ENCODE results near the gene BMAL1.

Gene BMAL1

DNA sequence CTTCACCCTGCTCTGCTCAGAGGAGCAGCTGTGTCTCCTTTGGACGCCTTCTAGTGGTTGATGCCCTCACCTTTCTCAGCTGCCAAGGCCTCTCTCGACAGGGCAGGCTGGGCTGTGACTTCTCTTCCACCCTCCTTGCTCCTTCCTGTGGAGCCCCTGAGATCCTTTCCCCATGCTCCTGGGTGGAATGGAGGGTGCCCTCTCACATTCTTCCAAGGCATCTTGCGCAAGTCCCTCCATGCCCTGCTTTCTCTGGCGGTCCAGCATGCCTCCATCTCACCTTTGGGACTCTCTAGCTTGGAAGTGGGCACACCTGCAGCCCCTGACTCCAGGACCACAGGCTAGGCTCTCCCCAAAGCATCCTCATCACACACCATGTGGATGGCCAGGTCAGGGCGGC, 68.9 kb downstream of the BMAL1 start:
- DNase-seq = no peak

DNA sequence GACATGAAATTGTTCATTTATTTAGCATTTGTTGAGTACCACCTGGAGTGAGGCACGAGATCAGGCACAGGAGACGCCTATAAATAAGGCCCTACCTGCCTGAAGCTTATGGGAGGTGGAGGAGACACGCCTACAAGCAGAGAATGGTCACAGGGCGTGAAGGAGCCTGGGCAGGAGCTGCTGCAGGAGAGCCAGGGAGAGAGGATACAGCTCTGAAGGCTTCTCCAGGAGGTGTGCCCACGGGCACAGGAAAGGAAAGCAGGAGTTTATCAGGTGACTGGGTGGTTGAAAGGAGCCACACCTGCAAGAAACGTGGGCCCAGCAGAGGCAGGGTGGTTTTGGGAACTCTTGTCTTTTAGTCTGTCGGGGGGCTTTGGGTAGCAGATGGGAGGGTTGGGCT, 70.3 kb downstream of the BMAL1 start:
- DNase-seq = no peak

- DNase-seq = no peak
These were observed 70.7 kb downstream of the BMAL1 start for GRCh38 chr11:13348305-13348704.

GRCh38 chr11:13349046-13349445, 71.5 kb downstream of the BMAL1 start:
- DNase-seq = no peak

DNA sequence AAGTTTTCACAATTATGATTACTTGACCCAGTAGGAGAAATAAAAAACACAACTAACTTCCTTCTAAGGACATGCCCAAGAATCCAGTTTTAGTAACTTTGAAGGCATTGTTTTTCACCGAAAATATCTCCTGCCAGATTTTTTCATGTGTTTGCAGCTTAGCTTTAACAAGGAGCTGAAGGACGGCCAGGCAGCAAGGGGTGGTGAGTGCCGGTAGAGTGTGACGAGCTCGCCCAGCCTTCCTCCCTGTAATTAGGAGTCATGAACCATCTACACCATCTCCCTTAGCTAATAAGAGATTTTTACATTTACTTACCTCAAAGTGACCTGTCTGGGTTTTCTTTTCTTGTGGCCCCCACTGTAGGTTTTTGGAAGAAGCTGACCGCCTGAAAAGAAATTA, 72.0 kb downstream of the BMAL1 start:
- DNase-seq = no peak

- no peak for DNase-seq
These were observed 75.1 kb downstream of the BMAL1 start for GRCh38 chr11:13352711-13353110.

DNA sequence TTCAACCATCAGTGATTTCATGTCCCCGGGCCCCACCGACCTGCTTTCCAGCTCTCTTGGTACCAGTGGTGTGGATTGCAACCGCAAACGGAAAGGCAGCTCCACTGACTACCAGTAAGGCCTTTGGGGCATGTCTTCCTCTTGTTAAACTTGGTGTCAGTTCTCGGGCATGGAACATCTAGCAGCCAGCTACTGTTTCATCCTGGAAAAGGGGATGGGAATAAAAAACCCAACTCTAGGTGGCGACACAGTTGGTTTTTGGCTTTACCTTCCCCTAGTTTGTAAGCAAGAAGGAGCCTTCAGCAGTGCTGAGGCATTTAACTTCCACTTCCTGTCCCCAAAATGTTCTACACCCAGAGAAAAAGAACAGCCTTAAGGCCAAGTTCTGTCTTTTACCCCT, 76.7 kb downstream of the BMAL1 start:
- no peak for DNase-seq

DNA sequence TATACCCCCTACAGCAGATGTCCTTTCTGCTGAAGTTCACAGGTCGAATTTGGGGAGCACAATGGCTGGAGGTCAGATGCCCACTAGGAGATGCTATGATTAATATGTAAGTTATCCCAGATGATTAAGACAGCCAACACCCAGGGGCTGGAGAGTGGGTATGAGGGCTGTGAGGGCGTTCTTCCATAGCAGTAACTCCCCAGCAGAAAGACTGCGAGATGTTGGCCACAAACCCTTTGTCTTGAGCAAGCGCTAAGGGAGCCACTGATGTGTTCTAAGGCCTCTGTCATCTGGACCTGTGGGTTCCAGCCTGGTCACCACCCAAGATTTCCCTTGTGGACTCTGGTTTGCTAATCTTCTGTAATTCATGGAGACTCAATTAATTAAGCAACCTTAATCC, 77.6 kb downstream of the BMAL1 start:
- DNase-seq = no peak

- no peak for DNase-seq
These were observed 79.6 kb downstream of the BMAL1 start for GRCh38 chr11:13357232-13357631.

DNA sequence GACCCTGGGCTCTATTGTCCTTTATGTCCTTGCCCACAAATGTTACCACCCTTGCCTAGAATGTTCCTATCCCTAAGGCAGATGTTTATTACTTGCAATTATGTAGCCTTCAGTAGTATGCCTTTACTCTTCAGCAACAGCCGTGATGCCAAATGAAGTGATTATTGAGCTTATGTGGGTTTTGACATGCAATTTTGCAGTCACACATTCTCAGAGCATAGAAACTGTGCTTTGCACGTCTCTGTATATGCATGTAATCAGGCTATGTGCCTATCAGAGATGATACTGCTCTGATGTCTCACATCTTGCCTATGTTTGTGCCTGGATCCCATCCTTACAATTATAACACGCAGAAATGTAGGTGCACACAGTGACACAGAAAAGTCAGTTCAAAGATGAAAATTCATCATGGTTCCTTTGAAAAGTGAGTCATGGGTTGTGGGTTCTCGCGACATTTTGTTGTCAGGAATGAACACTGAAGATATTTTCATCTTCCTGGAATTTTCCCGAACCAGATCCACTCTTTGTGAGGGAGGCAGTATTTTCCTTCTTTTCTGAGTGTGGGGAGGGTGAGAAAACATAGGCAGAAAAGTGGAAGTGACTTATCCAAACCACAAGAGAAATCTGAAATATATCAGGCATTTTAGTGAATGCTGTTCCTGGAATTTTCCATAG, 81.1 kb downstream of the BMAL1 start:
- no peak for DNase-seq

- DNase-seq = no peak
These were observed 85.1 kb downstream of the BMAL1 start for GRCh38 chr11:13362596-13363109.

- DNase-seq = no peak
These were observed 86.8 kb downstream of the BMAL1 start for GRCh38 chr11:13364388-13364787.

- DNase-seq = no peak
These were observed 88.9 kb downstream of the BMAL1 start for GRCh38 chr11:13366266-13367026.

GRCh38 chr11:13367115-13367514, 89.5 kb downstream of the BMAL1 start:
- no peak for DNase-seq

GRCh38 chr11:13368041-13368446, 90.5 kb downstream of the BMAL1 start:
- no peak for DNase-seq

DNA sequence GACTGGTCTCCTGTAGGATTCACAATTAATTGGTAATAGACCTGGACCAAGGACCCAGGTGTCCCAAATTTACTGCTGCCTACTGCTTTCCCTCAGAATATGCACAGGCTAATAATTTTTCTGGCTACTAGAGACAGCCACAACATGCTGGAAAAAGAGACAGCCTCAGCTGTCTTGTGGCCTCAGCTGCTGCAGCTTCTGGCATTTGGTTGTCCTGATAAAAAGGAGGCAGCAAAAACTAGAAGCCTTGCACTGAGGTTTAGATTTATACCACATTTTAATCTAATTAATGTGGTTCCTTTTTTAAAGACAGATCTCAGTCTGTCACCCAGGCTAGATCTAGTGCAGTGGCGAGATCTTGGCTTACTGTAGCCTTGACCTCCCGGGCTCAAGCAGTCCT, 95.6 kb downstream of the BMAL1 start:
- DNase-seq = no peak

DNA sequence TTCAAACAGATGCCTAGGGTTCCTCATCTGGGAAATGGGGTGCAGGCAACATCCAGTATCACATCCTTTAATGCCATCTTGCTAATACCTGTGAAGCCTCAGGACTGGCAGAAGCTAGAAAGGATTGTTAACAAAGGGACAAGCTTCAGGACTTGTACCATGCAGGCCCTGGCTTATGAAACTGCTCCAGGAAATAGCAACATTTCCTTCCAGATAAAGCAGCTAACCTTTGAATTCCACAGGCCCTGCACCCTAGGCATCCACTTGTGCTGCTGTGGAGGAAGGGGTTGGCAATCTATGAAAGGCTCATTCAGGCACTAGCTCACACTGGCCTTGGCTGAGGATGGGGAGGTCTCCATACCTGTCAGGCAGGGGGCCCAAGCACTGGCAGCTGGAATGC, 98.2 kb downstream of the BMAL1 start:
- DNase-seq = no peak

DNA sequence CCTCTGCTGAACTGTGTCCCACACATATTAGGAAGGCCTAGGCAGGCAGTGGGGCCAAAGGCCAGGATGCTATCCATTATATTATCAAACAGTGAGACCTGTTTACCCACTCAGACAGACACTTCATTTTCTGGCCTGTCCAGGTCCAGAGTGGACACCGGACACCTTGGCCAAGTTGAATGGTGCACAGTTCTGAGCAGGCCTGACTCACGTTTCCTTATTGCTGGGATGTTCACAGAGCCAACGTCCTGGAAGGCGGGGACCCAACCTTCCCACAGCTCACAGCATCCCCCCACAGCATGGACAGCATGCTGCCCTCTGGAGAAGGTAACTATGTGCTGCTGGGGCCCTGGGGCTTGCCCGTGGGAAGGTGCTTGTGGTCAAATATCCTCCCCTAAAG, 98.8 kb downstream of the BMAL1 start:
- no peak for DNase-seq

DNA sequence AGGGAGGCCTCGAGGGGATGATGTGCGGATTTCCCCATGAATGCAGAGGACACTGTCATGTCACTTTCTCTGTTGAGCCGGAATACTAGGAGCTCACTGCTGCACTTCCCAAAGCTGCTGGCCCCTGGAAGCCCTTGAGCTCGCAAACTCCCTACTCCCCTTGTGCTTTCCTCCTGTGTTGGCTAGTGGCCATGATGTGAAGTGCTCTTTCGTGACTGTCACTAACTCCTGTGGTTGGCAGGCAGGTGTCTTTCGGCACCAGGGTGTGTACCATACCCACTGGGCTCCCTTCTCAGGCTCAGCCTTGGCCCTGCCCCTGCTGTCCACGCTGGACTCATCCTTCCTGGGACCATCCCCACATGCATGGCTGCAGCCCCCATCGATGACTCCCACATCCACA, 99.2 kb downstream of the BMAL1 start:
- DNase-seq = peak; percentile 32

- no peak for DNase-seq
These were observed 100.7 kb downstream of the BMAL1 start for GRCh38 chr11:13378316-13378715.

- DNase-seq = no peak
These were observed 103.1 kb downstream of the BMAL1 start for GRCh38 chr11:13380731-13381130.

DNA sequence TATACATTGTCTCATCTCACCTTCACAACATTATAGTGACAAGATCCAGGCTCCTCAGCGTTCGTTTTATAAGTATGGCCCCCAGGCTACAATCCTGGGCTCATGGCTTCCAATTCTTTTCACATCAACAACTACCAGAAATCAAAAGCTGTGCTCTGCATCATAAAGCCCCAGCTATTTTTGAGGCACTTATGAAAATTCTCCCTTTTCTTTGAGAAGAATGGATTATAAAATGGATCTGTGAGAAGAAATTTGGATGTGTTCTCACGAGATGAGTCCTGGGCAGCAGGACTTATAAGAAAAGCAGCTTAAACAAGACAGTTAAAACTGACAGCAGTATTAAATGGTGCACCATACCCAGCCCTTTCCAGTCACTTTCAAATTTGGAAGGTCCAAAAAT, 105.2 kb downstream of the BMAL1 start:
- DNase-seq = no peak

GRCh38 chr11:13384908-13385640, 107.5 kb downstream of the BMAL1 start:
- DNase-seq = peak; percentile 25

DNA sequence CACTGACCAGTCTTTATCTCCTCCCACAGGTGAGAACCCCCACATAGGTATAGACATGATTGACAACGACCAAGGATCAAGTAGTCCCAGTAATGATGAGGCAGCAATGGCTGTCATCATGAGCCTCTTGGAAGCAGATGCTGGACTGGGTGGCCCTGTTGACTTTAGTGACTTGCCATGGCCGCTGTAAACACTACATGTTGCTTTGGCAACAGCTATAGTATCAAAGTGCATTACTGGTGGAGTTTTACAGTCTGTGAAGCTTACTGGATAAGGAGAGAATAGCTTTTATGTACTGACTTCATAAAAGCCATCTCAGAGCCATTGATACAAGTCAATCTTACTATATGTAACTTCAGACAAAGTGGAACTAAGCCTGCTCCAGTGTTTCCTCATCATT, 109.0 kb downstream of the BMAL1 start:
- peak; percentile 10 for DNase-seq

Measured in NCI-H1092 treated with DMSO at 0.1 percent for 48 hours (cell line).